Measurements from ENCODE around the gene HDAC5.
"Not testable (repeated sequence)": the region's sequence is repeated elsewhere in the genome, so short reads cannot be mapped to it uniquely, and the experiment has no call there.

DNA sequence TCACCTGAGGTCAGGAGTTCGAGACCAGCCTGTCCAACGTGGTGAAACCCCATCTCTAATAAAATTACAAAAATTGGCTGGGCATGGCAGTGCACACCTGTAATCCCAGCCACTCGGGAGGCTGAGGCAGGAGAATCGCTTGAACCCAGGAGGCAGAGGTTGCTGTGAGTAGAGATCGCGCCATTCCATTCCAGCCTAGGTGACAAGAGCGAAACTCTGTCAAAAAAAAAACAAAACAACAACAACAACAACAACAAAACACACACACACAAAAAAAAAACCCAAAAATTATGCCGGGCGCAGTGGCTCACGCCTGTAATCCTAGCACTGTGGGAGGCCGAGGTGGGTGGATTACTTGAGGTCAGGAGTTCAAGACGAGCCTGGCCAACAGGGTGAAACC lies 7.9 kb upstream of the HDAC5 start:
- TF ChIP-seq, protein P1, sequence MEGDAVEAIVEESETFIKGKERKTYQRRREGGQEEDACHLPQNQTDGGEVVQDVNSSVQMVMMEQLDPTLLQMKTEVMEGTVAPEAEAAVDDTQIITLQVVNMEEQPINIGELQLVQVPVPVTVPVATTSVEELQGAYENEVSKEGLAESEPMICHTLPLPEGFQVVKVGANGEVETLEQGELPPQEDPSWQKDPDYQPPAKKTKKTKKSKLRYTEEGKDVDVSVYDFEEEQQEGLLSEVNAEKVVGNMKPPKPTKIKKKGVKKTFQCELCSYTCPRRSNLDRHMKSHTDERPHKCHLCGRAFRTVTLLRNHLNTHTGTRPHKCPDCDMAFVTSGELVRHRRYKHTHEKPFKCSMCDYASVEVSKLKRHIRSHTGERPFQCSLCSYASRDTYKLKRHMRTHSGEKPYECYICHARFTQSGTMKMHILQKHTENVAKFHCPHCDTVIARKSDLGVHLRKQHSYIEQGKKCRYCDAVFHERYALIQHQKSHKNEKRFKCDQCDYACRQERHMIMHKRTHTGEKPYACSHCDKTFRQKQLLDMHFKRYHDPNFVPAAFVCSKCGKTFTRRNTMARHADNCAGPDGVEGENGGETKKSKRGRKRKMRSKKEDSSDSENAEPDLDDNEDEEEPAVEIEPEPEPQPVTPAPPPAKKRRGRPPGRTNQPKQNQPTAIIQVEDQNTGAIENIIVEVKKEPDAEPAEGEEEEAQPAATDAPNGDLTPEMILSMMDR (IDR thresholded peaks at IDR 0.05; ENCODE audit: low read length), result not testable (repeated sequence)
- not testable (repeated sequence) for TF ChIP-seq EZH2 (IDR thresholded peaks at IDR 0.05; ENCODE audit: borderline replicate concordance, low read length)

Measured in OCI-LY1 (cell line).